Fibroblast of villous mesenchyme (primary cell): ENCODE data around the gene LMO3. TPM values are rescaled to one million over a fixed set of nuclear protein-coding genes. Genes with fewer than 3 reads are reported as not detected.

ENCODE experiments used
- DNase-seq: peaks from one replicate; pipeline ENCODE4 v3.0.0-alpha.2; 2010; ENCODE audit warnings: low read depth
- H3K4me3 ChIP-seq: 2 replicates; pipeline ENCODE4 v1.5.1; 2011; ENCODE audit warnings: low read depth, mild to moderate bottlenecking, low read length
- CTCF ChIP-seq: IDR thresholded peaks from 2 replicates; pipeline ENCODE4 v1.5.1; 2012; ENCODE audit warnings: low read depth, mild to moderate bottlenecking, low read length; ENCODE audit not compliant: insufficient read depth
- total RNA-seq: library from RNA; depleted of rRNA; stranded (reverse); fragments of >200 nt; gene quantifications from 2 replicates; pipeline ENCODE4 v1.2.3, GENCODE V29; 2012

LMO3 gene
- total RNA-seq, 1 donor, result 0.43 TPM

DNA sequence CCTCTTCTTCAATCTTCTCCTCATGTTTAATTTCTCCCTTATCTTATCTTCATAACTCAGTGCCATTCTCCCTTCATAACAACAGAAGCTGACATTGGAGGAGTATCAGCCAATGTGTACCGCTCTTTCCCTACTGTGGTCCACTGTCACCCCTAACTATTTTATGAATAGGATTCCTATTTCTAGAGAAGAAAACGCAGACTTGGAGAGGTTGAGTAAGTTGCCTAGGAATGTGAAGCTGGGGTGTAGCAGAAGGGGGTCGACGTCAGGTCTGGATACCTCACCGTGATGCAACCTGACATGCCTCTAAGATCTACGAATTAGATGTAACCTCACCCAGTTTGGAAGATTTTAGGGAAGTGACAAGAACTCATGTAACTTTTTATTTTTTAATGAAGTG is 17.1 kb downstream of the LMO3 start:
- TF ChIP-seq CTCF, result no peak
- no peak overlapping the region for H3K4me3 ChIP-seq
- DNase-seq, result no peak

DNA sequence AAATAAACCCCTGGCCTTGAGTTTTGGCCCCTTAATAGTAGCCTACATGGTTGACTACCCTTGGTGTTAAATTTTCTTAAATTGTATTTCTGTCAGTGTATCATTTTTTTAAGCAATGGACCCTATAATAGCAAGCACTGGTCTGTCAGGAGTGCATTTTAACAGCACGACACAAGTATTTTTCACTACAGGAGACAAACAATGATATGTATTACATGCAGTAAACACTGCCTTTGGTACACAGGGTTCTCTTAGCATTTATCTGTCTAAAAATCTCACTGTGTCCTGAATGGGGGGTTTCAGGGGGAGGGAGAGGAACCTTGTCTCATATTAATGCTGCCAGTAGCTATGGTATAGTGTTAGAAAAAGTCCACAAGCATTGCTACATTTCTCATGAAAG is 18.4 kb downstream of the LMO3 start:
- no peak for TF ChIP-seq CTCF
- no peak overlapping the region for H3K4me3 ChIP-seq
- DNase-seq, result no peak

DNA sequence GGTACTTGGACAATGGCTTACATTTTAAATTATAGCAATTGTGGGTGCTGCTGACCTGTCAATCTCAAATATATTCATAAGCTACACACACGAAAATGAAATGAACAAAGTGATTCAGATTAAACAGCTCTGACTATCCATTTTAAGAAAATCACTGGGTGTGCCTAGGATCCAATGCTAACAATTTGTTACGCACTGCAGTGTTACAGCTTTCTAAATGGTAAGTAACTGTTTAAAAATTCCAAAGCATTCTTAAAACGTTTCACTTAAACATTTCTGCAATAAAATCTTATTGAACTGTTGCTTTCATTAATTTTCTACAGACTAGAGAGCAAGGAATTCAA is 18.9 kb downstream of the LMO3 start:
- no peak overlapping the region for H3K4me3 ChIP-seq
- DNase-seq, result no peak
- TF ChIP-seq CTCF, result no peak

DNA sequence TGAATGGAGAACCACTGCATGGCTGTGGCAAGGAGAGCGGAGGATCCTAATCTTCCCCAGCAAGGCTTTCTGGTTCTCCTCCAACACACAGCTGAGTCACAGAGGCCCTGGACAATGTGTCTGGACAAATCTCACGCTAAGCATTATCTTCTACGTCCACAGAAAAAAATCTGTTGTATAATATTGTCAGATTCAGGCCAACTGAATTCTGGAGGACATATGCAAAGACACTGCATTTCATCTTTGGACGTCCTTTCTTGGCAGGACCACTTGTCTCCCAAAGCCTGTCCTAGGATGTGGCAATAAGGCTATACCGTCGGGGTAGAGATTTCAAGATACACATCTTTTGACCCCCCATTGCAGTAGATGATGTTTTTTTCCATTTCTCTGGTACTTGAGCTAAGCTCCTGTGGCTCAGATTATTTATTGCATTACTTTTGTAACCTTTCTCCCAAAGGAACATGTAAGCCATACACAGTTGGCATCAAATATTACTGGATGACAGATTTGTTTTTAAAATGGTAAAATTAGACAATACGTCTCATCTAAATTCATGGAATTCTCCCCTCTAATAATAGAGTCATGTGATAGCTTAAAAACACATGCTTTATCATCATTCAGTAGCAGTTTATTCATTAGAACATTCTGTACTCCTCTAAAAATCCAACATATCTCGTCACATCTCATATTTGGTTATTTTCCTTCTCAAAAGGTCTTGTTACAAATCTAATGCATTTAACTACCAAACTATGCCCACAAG is 19.4 kb downstream of the LMO3 start:
- DNase-seq, result peak; percentile 69
- TF ChIP-seq CTCF, result no peak
- H3K4me3 ChIP-seq, result no peak overlapping the region

- no peak for DNase-seq
- no peak for TF ChIP-seq CTCF
- H3K4me3 ChIP-seq, result no peak overlapping the region
Measured at GRCh38 chr12:16585781-16586180, 20.2 kb downstream of the LMO3 start.

- no peak for TF ChIP-seq CTCF
- DNase-seq, result no peak
- no peak overlapping the region for H3K4me3 ChIP-seq
Measured at GRCh38 chr12:16583969-16584745, 21.8 kb downstream of the LMO3 start.
